Left hindlimb (tissue), 1 donor: ENCODE measurements around the gene CLDN34.

Source experiments
- DNase-seq: peaks from one replicate; pipeline ENCODE4 v3.0.0-alpha.2; 2018

CLDN34 gene, protein sequence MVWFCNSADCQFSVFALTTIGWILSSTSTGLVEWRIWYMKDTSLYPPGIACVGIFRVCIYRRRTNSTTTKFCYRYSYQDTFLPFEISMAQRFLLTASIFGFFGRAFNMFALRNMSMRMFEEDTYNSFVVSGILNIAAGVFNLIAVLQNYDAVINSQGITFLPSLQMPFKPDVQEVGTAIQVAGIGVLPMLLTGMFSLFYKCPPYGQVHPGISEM

DNA sequence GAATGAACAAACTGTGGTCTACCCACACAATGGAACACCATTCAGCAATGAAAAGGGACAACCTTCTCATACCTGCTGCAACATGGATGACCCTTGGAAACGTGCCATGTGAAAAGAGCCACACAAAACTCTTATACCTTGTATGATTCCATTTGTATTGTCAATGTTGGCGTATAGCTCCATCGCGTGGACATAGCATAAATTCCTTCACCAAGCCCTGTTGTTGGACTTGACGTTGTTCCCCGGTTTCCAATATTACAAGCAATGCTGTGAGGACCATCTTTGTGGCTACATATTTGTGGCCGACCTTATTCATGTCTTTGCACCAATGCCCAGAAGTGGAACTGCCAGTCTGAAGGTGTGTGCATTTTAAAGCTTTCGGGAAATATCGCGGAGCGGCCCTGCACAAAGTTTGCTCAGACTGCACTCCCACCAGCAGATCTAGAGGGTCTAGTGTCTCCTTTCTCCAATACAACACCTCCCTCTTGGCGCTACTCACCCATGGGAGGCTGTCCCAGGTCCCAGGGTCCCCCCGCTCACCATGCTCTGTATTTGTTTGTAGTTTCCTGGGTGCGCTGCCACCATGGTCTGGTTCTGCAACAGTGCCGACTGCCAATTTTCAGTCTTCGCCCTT is at the start of gene CLDN34:
Gene CLDN34, plus strand, starts transcription at position 584 of the 634 bp plus-strand sequence. Its CDS starts 0 bp downstream, at position 584.
- DNase-seq: no peak

DNA sequence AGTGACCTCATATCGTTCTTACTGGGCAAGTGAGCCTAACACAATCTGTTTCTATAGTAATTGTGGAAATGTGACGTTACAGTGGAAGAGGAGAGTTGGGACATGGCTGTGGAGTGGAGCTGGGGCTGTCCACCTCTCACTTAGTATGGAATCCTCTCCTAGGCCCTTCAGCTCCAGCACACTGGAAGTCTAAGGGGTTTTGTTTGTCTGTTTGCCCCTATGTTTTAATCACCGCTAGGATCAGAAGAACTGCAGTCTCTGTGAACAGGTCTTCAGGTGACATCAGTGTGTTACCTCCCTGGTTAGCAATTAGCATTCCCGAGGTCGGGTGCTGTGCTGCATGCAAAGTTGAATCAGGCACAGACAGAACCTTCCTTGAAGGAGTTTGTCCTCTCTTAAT is 49.3 kb upstream of the CLDN34 start:
- no peak for DNase-seq

DNA sequence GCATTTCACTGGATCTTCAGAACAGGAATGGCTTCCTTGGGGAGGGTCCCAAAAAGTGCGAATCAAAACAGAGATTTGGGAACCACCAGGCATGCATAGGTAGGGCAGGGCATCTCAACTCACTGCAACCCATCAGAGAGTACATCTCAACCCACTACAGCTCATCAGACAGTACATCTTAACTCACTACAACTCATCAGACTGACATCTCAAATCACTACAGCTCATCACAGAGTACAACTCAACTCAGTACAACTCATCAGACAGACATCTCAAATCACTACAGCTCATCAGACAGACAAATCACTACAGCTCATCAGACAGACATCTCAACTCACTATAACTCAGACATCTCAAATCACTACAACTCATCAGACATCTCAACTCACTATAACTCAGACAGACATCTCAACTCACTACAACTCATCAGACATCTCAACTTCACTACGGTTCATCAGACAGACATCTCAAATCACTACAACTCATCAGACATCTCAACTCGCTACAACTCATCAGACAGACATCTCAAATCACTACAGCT is 47.5 kb upstream of the CLDN34 start:
- DNase-seq: no peak

DNA sequence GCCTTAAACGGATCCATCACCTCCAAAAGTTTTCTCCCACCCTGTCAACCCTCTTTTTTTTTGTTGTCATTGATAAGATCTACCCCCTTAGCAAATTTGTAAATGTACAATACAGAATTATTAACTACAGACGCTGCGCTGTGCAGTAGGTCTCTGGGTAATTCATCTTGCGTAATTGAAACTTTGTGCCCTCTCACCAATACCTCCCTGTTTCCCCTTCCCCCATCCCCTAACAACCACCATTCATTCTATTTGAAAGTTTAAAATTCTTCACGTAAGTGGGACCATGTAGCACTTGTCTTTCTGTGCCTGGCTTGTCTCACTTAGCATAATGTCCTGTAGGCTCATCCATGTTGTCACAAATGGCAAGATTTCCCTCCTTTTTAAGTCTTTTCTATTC is 45.8 kb upstream of the CLDN34 start:
- DNase-seq: no peak

DNA sequence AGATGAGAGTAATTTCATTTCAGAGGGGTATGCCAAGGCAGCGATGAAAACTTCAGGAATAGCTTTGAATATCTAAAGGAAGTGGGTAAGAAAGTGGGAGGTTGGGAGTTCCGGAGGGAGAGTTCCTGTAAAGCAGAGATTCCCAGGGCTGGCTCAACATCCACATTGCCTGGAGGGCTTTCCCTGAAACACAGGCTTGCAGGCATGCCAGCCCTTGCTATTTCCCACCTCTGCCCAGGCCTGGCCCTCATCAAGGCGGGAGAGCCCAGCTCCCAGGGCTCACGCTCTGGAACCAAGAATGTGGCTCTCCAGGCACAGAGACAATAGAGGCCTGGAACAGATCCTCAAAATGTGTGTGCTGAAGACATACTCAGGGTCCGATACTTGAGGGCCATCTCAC is 43.8 kb upstream of the CLDN34 start:
- DNase-seq: no peak

DNA sequence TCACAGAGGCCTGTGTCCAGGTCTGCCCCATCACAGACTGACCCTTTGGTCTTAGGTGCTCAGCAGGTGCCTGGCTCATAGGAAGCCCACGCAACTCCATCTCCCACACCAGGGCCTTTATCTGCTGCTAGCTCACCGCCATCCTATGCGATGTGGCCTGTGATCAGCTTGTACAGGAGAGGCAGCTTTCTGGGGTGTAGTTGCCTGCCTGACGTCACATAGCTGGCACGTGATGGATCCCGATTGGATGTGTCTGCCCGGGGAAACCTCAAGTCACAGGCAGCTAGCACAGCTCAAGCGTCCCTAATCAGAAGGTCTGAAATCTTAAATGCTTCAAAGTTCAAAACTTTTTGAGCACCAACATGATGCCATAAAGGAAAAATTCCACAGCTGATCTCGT is 41.2 kb upstream of the CLDN34 start:
- DNase-seq: no peak

DNA sequence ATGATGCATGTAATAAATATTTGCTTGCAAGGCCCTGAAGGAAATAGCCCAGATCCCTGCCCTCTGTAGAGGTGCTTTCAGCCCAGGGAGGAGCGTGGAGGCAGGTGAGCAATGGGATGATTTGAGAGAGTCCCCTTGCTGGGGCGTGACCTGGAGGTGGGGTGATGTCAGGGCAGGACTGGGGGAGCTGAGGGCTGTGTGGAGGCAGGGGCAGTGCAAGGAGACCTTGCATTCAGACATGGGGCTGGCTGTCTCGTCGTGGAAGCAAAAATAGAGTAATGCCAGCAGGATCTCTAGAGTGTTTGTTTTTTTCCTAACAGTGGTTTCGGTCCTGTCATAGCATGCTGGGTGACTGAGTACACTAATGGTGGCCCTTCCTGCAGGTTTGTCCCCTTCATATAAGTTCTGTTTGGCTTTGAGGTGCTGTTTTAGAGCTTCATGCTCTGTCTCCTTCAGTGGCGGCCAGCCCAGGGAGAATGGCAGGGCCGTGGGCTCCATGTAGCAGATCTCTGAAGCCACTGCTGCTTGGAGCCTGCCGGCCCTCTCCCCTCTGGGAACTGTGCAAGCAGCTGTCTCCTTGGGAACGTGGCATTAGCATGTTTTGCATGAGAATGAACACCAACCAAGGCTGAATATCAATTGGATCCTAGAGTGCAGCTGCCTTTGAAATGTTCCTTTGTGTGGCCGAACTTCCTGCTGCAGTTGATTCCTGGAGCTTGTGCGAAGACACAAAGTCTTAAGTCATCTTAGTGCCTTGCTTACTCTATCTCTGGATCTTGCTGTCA is 39.3 kb upstream of the CLDN34 start:
- DNase-seq: no peak

DNA sequence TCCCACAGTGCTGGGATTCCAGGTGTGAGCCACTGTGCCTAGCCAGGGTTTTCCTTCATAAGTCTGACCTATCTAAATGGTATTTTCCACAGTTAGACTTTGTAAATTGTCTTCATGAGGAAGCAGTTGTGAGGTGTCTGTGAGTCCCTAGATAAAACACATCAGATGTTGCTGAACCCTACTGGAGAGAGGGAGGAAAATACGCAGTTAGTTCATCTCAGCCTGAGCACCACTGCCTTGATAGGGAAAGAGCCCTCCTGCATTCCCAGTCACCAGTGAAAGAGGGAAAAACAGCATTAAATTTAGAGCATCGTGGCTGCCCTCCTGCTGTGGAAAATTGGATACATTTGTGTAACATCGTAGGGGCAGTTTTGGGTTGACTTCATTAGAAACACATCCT is 31.7 kb upstream of the CLDN34 start:
- no peak for DNase-seq

DNA sequence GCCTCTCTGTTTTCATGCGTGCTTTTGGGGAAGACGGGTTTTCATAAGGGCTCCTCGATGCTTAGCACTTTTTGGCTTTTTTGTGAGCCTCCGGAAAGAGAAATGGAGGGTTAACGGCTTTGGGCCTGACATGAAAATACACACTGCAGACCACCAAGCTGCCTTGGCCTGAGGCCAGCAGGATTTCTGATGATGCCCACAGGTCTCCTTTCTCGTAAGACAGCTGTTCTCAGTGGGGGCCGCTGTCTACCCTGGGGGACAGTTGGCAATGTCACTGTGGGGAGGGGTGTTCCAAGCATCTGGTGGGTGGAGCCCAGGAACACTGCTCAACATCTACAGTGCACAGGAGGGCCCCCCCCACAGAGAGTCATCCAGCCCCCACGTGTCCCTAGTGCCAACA is 29.4 kb upstream of the CLDN34 start:
- DNase-seq: no peak

DNA sequence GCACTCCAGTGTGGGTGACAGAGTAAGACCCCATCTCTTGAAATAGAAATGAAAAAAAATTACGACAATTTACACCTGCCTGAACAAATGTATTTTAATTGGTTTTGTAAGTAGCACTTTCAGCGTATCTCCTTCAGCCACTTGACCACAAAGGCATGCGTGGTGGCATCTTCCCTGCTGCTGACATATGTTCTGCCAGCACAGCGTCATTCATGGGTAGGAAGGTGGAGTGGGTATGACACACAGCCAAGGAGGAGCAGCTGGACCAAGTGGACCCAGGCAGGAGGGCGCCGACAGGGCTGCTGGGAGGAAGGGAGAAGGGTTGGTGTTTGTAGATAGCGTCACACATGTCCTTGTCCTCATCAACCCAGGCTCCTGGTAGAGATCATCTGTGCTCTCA is 28.6 kb upstream of the CLDN34 start:
- DNase-seq: no peak

DNA sequence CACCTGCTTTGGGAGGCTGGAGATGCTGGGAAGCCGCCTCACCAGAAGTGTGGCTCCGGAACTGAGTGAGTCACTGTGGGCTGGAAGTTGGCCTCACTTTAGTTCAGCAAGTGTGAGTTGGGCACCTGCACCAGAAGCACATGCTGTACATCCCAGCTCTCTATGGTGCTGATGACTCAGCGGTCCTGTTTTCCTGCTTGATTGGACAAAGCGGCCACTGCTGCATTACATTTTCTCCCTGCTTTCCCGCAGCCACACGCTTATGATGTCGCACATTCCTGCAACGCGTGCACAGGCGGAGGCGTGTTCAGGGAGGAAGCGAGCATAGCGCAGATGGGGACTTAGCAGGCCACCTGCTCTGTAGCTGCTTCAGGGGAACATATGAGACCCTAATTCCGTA is 26.7 kb upstream of the CLDN34 start:
- DNase-seq: no peak

DNA sequence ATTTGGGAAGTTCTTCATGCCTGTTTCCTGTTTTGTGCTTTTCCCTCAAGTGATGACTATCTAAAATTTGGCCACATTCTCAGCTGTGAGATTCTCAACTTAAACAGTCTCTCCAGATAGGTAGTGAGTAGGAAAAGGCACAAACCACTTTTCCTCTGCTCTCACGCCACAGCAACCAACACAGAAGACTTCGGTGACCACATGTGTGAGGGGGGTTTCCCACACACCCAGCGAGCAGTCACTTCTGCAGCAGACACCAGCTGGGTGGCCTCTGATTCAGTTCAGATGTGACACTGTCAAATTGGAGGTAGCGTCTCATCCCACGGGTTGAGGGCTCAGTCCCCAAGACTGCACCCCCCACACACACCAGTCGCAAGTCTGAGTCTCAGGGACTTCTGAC is 25.1 kb upstream of the CLDN34 start:
- no peak for DNase-seq

DNA sequence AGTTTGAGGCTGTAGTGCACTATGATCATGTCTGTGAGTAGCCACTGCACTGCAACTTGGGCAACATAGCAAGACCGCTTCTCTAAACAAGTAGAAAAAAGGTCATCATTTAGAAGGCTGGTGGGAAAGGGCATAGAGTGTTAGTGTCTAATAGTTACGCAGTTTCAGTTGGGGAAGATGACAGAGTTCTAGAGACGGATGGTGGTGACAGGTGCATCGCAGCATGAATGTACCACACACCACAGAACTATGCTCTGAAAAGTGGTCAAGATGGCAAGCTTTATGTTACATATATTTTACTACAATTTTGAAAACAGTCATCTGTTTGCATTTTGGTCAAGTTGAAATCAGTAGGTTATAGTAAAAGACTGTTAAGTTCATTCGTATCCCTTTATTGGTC is 23.7 kb upstream of the CLDN34 start:
- DNase-seq: no peak

DNA sequence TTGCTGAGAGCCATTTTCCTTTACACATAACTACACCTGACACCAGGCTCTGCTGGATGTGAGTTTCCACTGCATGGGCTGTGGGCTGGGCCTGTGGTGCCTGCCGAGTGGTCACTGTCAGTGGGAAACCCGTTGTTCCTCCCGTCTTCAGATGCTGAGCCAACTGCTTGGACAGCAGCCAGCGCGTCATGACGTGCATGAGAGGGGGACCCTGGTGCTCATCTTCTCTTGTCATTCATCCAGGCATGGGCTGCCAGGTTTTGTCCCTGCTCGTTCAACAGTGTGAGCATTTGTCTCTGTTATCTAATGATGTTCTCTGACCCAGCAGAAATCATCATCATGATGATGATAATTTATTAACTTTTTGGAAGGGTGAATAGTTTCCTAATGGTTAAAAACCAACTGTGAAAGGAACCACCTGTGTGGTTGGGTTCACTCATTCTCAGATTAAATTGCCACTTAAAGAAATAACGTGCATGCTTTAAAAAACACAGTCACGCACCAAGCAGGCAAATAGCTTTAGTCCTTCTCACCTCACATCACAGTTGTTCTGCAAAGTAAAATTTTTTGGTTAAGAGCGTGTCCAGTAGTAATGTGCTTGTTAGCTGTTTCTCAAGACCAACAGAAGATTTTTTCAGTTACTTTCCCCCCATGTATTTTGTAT is 19.9 kb upstream of the CLDN34 start:
- DNase-seq: no peak

DNA sequence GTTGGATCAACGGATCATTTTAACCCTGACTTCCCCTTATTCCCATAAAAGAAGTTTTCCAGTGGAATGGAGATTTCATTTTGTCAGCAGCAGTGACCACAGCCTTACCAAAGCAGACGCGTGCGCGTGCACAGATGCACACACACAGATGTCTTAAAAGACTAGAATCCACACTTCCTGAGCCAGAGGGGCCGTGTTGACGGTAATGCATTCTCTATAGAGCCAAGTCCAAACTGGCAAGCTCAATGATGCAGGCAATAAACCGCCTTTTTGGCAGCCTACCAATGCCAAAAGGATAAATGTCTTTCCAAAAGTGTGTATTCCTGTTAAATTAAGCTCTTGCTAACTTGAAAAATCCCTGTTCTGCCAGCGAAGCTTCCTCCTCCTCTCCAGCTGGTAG is 18.8 kb upstream of the CLDN34 start:
- DNase-seq: peak; percentile 31

DNA sequence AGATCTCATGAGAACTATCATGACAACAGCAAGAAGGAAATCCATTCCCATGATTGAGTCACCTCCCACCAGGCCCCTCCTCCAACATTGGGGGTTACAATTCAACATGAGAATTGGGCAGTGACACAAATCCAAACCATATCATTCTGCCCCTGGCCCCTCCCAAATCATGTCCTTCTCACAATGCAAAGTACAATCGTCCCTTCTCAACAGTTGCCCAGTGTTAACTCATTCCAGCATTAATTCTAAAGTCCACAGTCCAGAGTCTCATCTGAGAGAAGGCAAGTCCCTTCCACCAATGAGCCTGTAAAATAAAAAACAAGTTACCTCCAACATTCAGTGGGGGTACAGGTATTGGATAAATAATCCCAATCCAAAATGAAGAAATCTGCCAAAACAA is 14.9 kb upstream of the CLDN34 start:
- DNase-seq: no peak

DNA sequence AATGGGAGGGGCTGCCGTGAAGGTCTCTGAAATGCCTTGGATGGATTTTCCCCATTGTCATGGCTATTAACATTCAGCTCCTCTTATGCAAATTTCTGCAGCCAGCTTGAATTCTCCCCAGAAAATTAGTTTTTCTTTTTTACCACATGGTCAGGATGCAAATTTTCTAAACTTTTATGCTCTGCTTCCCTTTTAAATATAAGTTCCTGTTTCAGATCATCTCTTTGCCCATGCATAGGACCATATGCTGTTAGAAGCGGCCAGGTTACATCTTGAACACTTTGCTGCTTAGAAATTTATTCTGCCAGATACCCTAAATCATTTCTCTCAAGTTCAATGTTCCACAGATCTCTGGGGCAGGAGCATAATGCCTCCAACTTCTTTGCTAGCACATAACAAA is 13.8 kb upstream of the CLDN34 start:
- no peak for DNase-seq

DNA sequence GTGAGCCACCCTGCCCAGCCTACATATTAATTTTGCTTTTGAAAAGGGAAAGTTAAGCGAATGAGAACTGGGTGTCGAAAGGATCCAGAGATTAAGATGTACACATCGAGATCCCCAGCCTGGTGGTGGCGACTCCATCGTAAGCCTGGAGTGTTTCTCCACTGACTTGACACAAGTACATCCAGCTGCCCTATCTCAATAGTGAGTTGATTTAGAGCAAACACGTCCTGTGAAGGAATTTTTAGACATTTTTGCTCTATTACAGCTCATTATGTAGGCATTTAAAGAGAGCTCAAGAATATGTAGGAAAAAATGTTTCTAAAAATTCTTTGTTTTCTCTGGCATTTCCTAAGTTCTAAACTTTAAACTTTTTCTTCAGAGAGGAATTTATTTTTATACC is 11.7 kb upstream of the CLDN34 start:
- DNase-seq: no peak

DNA sequence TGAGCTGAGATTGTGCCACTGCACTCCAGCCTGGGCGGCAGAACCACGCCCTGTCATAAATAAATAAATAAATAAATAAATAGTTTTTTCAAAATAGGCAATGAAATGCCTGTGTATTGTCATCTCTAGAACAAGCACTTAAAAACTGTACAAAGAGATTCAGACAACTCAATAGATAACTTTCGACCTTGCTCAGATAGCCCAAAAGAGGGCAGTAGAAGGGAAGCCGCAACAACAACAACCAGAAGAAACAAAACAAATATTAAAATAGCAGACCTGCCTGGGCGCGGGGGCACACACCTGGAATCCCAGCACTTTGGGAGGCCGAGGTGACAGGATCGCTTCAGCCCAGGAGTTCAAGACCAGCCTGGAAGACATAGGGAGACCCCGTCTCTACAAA is 9.4 kb upstream of the CLDN34 start:
- DNase-seq: no peak

DNA sequence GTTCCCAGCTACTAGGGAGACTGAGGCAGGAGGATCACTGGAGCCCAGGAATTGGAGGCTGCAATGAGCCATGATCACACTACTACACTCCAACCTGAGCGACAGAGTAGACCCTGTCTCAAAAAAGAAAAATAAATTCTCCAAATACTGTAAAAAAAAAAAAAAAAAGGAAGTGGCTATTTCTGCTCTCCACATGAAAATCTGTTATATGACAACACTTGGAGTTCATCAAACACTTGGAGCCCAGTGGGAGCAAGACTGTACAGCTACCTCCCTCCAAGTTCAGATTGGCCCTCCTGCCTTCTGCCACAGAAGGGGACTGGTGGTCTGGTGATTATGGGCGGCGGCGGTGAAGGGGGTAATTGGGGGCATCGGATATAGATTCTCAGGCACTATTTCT is 9.0 kb upstream of the CLDN34 start:
- DNase-seq: no peak

DNA sequence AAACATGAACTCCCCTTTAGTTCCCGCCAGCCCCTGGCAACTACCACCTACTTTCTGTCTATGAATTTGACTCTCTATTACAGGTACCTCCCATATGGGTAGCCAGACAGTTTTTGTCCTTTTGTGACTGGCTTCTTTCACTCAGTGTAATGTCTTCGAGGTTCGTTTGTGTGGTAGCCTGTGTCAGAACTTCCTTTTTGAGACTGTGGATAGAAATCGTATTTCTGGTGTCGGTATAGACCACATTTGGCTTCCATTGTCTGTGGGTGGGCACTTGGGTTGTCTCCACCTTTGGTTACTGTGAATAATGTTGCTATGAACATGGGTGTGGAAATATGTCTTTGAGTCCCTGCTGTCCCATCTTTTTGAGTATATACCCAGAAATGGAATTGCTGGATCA is 5.4 kb upstream of the CLDN34 start:
- no peak for DNase-seq

DNA sequence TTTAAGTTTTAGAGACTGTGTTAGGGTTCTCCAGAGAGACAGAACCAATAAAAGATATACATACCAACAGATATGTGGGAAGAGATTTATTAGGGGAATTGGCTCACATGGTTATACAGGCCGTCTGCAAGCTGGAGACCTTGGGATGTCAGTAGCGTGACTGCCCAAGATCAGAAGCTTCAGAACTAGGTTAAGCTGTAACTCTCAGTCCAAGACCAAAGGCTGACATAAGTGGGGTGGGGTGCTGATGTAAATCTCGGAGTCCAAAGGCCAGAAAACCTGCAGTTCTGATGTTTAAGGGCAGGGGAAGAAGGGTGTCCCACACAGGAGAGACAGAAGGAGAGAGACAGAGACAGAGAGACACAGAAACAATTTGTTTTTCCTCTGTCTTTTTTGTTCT is 10.5 kb downstream of the CLDN34 start:
- no peak for DNase-seq

DNA sequence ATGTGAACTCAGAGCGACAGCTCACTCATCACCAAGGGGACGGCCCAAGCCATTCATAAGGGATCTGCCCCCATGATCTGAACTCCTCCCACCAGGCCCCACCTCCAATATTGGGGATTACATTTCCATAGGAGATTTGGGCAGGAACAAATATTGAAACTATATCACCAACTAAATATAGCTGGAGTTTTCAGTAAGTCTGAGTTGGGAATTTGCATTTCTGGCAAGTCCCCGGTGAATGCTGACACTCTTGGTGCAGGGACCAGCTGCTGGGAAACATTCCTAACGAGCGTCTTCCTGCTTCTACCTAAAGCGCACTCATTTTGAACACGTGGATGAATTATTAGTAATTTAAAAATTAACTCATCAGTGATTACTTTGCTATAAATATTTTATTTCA is 13.2 kb downstream of the CLDN34 start:
- no peak for DNase-seq

DNA sequence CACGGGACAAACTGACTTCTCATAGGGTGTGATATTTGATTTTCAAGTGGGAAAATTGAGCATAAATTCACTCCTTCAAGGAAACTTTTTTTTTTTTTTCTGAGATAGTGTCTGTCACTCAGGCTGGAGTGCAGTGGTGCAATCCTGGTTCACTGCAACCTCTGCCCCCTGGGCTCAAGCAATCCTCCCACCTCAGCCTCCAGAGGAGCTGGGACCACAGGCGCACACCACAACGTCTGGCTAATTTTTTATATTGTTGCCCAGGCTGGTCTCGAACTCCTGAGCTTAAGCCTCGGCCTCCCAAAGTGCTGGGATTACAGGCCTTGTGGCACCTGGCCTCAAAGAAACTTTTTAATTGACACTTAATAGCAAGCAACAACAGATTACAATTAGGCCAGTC is 13.8 kb downstream of the CLDN34 start:
- no peak for DNase-seq
